ENCODE data around the gene CORO1C.

DNA sequence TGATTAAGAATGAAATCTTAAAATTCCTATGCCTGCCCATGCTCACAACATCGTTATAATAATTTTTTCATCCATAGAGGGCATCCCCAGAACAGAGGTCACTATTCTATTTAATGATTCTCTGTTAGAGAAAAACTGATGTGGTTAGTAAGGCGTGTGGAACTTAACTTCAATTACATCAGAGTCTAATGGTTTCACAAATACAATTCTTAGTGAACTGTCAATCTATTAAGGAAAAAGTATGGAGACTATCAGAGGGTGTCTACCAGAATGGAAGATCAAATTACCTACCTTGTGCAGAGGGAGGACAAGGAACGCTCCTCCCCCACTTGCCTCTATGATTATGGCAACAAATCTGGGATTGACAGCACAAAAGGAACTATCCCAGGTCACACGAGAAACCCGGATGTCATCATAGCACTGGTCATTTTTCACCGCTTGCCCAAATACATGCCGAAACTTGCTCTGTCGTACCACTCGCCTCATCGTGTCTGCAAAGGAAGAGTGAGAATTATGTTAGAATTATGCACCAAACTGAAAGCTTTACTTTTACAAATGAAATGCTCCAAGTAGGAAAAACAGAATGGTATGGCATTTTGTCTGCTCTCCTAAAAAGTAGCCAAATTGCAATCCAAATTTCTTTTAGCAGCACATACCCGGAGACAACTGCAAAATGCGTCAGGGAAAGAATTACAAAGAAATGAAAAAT, 30.3 kb downstream of the CORO1C start:
- no peak for TF ChIP-seq EP300 (IDR thresholded peaks at IDR 0.05)
- TF ChIP-seq, protein P1, sequence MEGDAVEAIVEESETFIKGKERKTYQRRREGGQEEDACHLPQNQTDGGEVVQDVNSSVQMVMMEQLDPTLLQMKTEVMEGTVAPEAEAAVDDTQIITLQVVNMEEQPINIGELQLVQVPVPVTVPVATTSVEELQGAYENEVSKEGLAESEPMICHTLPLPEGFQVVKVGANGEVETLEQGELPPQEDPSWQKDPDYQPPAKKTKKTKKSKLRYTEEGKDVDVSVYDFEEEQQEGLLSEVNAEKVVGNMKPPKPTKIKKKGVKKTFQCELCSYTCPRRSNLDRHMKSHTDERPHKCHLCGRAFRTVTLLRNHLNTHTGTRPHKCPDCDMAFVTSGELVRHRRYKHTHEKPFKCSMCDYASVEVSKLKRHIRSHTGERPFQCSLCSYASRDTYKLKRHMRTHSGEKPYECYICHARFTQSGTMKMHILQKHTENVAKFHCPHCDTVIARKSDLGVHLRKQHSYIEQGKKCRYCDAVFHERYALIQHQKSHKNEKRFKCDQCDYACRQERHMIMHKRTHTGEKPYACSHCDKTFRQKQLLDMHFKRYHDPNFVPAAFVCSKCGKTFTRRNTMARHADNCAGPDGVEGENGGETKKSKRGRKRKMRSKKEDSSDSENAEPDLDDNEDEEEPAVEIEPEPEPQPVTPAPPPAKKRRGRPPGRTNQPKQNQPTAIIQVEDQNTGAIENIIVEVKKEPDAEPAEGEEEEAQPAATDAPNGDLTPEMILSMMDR (IDR thresholded peaks at IDR 0.05): no peak

All from gastroesophageal sphincter (tissue), 3 donors.